ENCODE results near the gene AGPAT4.

AGPAT4 gene

DNA sequence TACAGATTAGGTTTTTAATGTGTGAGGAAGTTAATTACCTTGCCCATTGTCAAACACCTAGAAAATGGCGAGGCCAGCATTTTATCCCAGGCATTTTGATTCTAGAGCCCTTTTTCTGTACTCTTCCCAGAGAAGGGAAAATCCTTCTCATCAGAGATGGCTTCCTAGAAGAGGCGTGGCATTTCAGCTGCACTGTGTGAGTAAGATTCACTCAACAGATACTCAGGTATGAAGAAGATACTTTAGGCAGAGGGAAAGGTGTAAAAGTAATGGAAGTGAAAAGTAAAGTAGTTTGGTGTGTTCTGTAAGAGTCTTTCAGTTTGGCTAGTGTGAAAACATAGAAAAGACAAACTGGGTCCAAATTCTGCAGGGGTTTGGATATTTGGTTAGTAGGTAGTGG lies 168.5 kb downstream of the AGPAT4 start:
- DNase-seq: no peak

DNA sequence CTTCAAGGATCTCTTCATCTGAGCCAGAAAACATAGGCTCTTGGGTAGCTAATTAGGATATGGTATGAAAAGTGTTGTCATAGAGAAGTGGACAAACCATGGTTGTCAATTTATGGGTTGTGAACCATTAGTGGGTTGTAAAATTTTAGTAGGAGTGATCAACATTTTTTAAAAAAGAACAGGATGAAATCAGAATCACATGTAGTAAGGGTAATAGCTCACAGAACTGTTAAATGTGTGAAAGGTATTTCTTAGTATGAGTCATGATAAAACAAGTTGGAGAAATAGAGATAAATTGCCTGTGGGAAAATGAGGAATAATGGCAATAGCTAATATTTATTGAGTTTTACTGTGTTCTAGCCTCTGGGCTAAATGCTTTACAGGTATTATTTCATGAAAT lies 168.9 kb downstream of the AGPAT4 start:
- DNase-seq: no peak

DNA sequence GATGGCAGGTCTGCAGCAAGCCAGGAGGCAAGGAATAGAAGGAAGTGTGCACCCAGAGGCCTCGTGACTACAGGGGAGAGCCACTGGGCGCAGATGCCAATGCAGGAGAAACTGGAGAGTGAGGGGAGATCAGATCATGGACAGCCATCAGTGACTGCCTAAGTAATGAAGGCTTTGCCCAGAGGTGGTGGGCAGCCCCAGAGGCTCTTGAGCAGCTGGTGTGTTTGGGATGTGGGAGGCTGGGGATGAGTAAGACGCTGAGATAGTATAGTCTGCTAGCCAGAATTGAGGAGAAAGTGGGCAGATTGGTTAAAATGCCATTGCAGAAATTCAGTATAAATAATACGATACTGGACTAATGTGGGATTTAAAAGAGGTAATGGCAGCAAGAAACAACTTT lies 170.4 kb downstream of the AGPAT4 start:
- no peak for DNase-seq

DNA sequence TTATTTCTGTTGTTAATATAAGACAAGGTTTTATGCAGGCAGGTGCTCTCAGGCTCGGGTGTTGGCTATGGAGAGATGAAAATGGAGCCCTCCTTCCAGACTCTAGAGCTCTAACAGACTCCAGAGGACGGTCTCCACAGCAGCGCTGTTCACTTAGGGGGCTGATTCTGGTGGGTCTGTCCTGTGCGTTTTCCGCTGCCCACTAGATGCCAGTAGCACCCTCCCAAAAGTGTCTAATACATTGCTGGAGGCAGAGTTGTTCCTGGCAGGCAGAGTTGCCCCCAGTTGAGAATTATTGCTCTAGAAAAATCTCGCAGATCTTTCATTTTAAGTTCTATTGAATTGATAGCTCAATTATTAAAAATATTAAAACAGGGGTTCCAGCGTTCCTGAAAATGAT lies 172.3 kb downstream of the AGPAT4 start:
- DNase-seq: no peak

DNA sequence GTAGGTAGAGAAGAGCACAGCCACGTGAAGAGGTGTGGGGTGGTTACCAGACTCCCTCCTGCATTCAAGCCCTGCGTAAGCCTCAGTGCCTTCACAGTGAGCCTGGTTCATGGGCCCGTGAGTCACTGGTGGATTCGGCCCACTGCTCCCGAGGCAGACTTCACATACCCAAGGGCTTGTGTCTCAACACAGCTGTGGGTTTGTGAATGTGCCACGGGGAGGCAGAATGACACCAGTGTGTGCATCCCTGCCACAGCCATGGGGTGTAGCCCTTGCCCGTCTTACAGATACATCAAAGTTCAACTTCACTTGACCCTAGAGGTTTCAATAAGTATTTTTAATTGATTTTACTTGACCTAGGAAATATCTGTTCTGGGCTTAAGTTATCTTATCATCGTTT lies 173.8 kb downstream of the AGPAT4 start:
- DNase-seq: no peak

DNA sequence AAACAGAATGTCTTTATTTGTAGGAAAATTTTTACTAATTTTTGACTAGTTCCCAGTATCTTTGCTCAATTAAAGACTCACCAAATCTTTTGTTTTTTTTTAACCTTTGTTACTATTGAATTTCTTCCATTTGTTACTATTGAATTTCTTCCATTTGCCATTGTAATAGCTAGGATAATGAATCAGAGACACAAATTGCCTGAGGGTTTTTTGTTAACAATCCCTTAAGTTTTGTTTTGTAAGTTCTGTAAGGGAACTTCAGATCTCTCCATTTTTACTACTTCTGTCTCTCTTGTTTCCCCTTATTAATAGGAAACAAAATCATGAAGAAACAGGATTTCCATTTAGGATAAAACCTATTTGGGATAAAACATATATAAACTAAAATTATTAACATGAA lies 177.9 kb downstream of the AGPAT4 start:
- no peak for DNase-seq

DNA sequence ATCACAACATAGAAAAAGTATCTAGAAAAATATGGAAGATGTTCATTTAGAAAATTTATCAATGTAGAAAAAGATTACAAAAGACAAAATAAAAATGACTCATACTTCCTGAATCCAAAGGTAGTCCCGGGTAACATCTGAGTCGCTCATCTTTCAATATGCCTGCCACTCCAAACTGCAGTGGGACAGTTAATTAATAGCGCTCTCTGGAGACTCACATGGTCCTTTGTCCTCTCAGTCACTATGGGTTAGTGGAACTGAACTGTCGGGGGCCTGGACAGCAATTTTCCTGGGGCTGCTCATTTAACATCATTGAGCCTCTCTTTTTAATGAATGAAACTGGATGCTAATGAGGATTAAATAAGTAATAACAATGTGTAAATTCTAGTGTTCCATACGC lies 178.9 kb downstream of the AGPAT4 start:
- DNase-seq: no peak

GRCh38 chr6:161091972-161092701 lies 181.7 kb downstream of the AGPAT4 start:
- DNase-seq: no peak

DNA sequence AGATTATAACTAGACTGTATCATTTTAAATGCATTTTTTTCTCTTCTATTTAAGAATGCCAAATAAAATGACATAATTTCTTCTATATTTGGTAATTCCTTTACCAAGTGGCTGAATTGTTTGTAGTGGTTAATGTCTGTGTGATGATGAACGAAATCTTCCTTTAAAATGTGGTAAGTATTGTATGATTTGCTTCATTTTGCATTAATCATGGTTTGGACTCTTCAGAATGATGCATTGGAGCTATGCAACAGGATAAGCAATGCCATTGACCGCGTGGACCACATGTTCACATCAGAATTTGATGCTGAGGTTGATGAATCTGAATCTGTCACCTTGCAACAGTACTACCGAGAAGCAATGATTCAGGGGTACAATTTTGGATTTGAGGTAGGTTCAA lies 182.7 kb downstream of the AGPAT4 start:
- no peak for DNase-seq

DNA sequence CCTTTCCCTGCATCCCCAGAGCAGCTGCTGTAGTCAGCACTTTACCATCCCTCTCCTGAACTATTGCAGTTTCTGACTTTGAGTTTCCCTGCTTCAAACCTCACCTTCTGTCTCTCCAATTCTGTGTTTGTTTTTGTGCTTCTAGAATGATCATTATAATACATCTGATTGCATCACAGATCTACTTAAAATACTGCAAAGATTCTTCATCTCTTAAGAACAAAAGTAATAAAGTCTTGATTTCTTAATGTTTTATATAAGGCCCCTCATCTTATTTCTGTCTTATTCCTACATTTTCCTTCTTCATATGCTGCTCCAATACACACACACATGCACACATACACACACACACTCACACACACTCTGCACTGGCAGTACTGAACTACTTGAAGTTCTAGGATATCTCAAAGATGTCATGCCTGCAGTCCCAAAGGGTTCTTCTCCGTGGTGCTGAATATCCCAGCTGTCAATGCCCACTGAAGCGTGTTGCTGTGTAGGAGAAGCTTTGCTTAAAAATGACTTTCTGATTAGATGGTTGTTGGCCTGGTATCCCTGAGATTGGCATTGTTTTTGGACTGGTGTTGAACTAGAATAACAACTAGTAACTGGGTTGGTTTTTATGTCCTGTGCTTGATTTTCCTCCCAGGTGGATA lies 185.1 kb downstream of the AGPAT4 start:
- DNase-seq: no peak

DNA sequence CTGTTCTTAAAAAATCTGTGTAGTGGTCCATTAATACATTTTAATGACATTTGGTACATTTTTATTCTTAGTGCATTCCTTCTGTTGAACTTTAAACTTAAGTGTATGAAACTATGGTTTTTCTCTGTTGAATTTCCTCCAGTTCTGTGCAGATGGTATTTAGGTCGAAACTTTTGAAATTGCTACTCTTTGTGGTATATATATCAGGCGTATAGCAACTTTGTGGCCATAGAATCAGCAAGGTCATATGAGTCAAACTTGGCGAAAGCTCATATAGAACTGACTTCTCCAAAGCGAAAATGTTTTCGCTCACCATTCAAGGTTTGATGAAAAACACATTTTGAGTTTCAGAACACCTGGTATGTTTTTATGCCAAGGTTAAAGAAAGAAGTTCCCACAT lies 188.6 kb downstream of the AGPAT4 start:
- DNase-seq: no peak

- DNase-seq: no peak
These were observed 191.6 kb downstream of the AGPAT4 start for GRCh38 chr6:161082215-161082614.

DNA sequence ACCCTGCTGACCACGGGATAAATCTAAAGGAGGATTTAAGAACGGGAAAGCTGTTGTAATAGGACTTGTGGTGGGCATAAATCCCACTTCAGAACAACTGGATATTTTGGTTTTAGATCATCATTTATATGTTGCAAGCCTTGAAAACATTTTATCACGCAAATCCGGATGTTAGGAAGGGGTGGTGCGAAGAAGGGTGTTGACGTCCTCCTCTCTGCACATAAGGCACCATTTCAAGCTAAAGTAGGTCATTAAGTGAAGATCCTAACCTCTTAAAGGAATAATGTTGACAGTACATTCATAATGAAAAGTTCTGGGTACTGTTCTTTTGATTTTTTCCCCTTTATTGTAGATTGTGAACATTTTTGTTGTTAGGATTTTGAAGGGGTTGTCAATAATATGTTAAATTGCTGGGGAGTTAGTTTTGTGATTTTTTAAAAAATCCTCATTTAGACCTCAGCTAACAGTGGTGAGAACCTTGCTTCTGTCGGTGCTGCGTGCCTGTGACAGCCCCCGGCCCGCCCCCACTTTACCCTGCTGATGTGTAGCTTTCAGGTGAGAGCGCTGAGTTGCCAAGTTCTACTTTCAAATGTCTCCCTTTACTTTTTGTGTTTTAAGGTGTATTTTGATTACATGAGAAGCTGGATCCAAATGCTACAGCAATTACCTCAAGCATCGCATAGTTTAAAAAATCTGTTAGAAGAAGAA lies 193.4 kb downstream of the AGPAT4 start:
- no peak for DNase-seq
